ENCODE measurements around the gene LANCL2. TPM values are rescaled to one million over a fixed set of nuclear protein-coding genes. Genes with fewer than 3 reads are reported as not detected.
"Not testable (repeated sequence)": the region's sequence is repeated elsewhere in the genome, so short reads cannot be mapped to it uniquely, and the experiment has no call there.

The LANCL2 gene
- total RNA-seq, 1 donor from 2014 or later = 24.1 TPM

GRCh38 chr7:55415173-55415778, 50.1 kb downstream of the LANCL2 start:
- H3K4me3 Mint-ChIP-seq (ENCODE audit: unreplicated experiment) = no peak overlapping the region
- no peaks in the 10 kb centered on the region for H3K36me3 Mint-ChIP-seq (ENCODE audit: unreplicated experiment)
- DNase-seq = peak; percentile 84
- peaks cover 3% of the 10 kb centered on the region for H3K9me3 Mint-ChIP-seq (ENCODE audit: unreplicated experiment)
- H3K4me1 Mint-ChIP-seq (ENCODE audit: low read depth, unreplicated experiment) = peaks cover 12% of the 10 kb centered on the region
- H3K27ac Mint-ChIP-seq (ENCODE audit: unreplicated experiment) = no peak overlapping the region
- TF ChIP-seq CTCF (IDR thresholded peaks at IDR 0.05; ENCODE audit: partially characterized antibody, unreplicated experiment) = peak; percentile 95
- H3K27me3 Mint-ChIP-seq (ENCODE audit: unreplicated experiment) = no peaks in the 10 kb centered on the region

- peaks cover 12% of the 10 kb centered on the region for H3K4me1 Mint-ChIP-seq (ENCODE audit: low read depth, unreplicated experiment)
- H3K9me3 Mint-ChIP-seq (ENCODE audit: unreplicated experiment); H3K36me3 Mint-ChIP-seq (ENCODE audit: unreplicated experiment); H3K27ac Mint-ChIP-seq (ENCODE audit: unreplicated experiment); H3K27me3 Mint-ChIP-seq (ENCODE audit: unreplicated experiment); H3K4me3 Mint-ChIP-seq (ENCODE audit: unreplicated experiment); DNase-seq: not testable (repeated sequence)
Observed at GRCh38 chr7:55417456-55417855, 52.3 kb downstream of the LANCL2 start.

- H3K4me1 Mint-ChIP-seq (ENCODE audit: low read depth, unreplicated experiment) = peaks cover 5% of the 10 kb centered on the region
- H3K27ac Mint-ChIP-seq (ENCODE audit: unreplicated experiment) = no peak overlapping the region
- DNase-seq = no peak
- H3K9me3 Mint-ChIP-seq (ENCODE audit: unreplicated experiment) = no peaks in the 10 kb centered on the region
- H3K36me3 Mint-ChIP-seq (ENCODE audit: unreplicated experiment) = no peaks in the 10 kb centered on the region
- no peak for TF ChIP-seq CTCF (IDR thresholded peaks at IDR 0.05; ENCODE audit: partially characterized antibody, unreplicated experiment)
- H3K4me3 Mint-ChIP-seq (ENCODE audit: unreplicated experiment) = no peak overlapping the region
- no peaks in the 10 kb centered on the region for H3K27me3 Mint-ChIP-seq (ENCODE audit: unreplicated experiment)
Observed at GRCh38 chr7:55420530-55420929, 55.4 kb downstream of the LANCL2 start.

GRCh38 chr7:55423277-55423711, 58.2 kb downstream of the LANCL2 start:
- Mint-ChIP-seq H3K27ac (ENCODE audit: unreplicated experiment) (no peak overlapping the region), H3K36me3 (ENCODE audit: unreplicated experiment) (peaks cover 6% of the 10 kb centered on the region), H3K4me1 (ENCODE audit: low read depth, unreplicated experiment) (peaks cover 13% of the 10 kb centered on the region), H3K4me3 (ENCODE audit: unreplicated experiment) (no peak overlapping the region), H3K27me3 (ENCODE audit: unreplicated experiment) (peaks cover 5% of the 10 kb centered on the region), H3K9me3 (ENCODE audit: unreplicated experiment) (no peaks in the 10 kb centered on the region)
- no peak for DNase-seq
- no peak for TF ChIP-seq CTCF (IDR thresholded peaks at IDR 0.05; ENCODE audit: partially characterized antibody, unreplicated experiment)

- no peaks in the 10 kb centered on the region for H3K9me3 Mint-ChIP-seq (ENCODE audit: unreplicated experiment)
- H3K27ac Mint-ChIP-seq (ENCODE audit: unreplicated experiment) = no peak overlapping the region
- DNase-seq = no peak
- no peak overlapping the region for H3K4me3 Mint-ChIP-seq (ENCODE audit: unreplicated experiment)
- H3K36me3 Mint-ChIP-seq (ENCODE audit: unreplicated experiment) = peaks cover 6% of the 10 kb centered on the region
- no peak for TF ChIP-seq CTCF (IDR thresholded peaks at IDR 0.05; ENCODE audit: partially characterized antibody, unreplicated experiment)
- peaks cover 5% of the 10 kb centered on the region for H3K27me3 Mint-ChIP-seq (ENCODE audit: unreplicated experiment)
- H3K4me1 Mint-ChIP-seq (ENCODE audit: low read depth, unreplicated experiment) = peaks cover 15% of the 10 kb centered on the region
Observed at GRCh38 chr7:55423891-55424290, 58.8 kb downstream of the LANCL2 start.
